GM19328 (cell line): ENCODE data around the gene NPAS2.
A peak's percentile ranks its signal among the peaks of the same experiment; 100 is the strongest.

Source experiments
- ATAC-seq: cut with Tn5 transposase; IDR thresholded peaks from one replicate; pipeline ENCODE4 v1.9.1; 2021; ENCODE audit warnings: mild to moderate bottlenecking, moderate library complexity; ENCODE audit not compliant: unreplicated experiment

Gene NPAS2

GRCh38 chr2:100905132-100905805, 85.3 kb downstream of the NPAS2 start:
- ATAC-seq, result no peak

GRCh38 chr2:100906131-100906530, 86.2 kb downstream of the NPAS2 start:
- no peak for ATAC-seq

GRCh38 chr2:100906679-100907078, 86.7 kb downstream of the NPAS2 start:
- ATAC-seq, result no peak

- ATAC-seq, result no peak
Observed at GRCh38 chr2:100907832-100908231, 87.9 kb downstream of the NPAS2 start.

GRCh38 chr2:100909534-100910081, 89.7 kb downstream of the NPAS2 start:
- no peak for ATAC-seq

- no peak for ATAC-seq
Observed at GRCh38 chr2:100910111-100910510, 90.2 kb downstream of the NPAS2 start.

- ATAC-seq, result no peak
Observed at GRCh38 chr2:100919316-100919715, 99.4 kb downstream of the NPAS2 start.

GRCh38 chr2:100921685-100922161, 101.8 kb downstream of the NPAS2 start:
- ATAC-seq, result no peak

GRCh38 chr2:100923461-100924060, 103.6 kb downstream of the NPAS2 start:
- no peak for ATAC-seq

GRCh38 chr2:100924122-100924519, 104.2 kb downstream of the NPAS2 start:
- peak; percentile 18 for ATAC-seq

- ATAC-seq, result peak; percentile 91
Observed at GRCh38 chr2:100924520-100925451, 104.8 kb downstream of the NPAS2 start.

- no peak for ATAC-seq
Observed at GRCh38 chr2:100928235-100928634, 108.3 kb downstream of the NPAS2 start.

- ATAC-seq, result no peak
Observed at GRCh38 chr2:100929147-100929546, 109.2 kb downstream of the NPAS2 start.

GRCh38 chr2:100934504-100935371, 114.8 kb downstream of the NPAS2 start:
- no peak for ATAC-seq

GRCh38 chr2:100935372-100935752, 115.4 kb downstream of the NPAS2 start:
- ATAC-seq, result no peak

- ATAC-seq, result no peak
Observed at GRCh38 chr2:100936070-100936741, 116.3 kb downstream of the NPAS2 start.

- ATAC-seq, result no peak
Observed at GRCh38 chr2:100936972-100937542, 117.1 kb downstream of the NPAS2 start.

- ATAC-seq, result no peak
Observed at GRCh38 chr2:100938031-100939026, 118.4 kb downstream of the NPAS2 start.
